Muscle of arm (tissue), 12 donors: ENCODE data around the gene TUBA4B. TPM values are rescaled to one million over a fixed set of nuclear protein-coding genes. Genes with fewer than 3 reads are reported as not detected.
"Not testable (repeated sequence)": the region's sequence is repeated elsewhere in the genome, so short reads cannot be mapped to it uniquely, and the experiment has no call there.

Experiments used
- DNase-seq: peaks from one replicate; pipeline ENCODE4 v3.0.0-alpha.2; 2013
- polyA plus RNA-seq, 12 donors: library from polyadenylated mRNA; unstranded; fragments of 120-200 nt; gene quantifications; one replicate each; pipeline ENCODE4 v1.2.1, GENCODE V29; 2013; ENCODE audit not compliant: insufficient read length in 12 of 12

Gene TUBA4B
- polyA plus RNA-seq, 12 donors: 0.21 to 0.24 (median 0.23) TPM; not detected in 9

GRCh38 chr2:219290381-219291171 lies 37.5 kb downstream of the TUBA4B start:
- DNase-seq: no peak

- DNase-seq: no peak
Measured at GRCh38 chr2:219291394-219291793, 38.4 kb downstream of the TUBA4B start.

DNA sequence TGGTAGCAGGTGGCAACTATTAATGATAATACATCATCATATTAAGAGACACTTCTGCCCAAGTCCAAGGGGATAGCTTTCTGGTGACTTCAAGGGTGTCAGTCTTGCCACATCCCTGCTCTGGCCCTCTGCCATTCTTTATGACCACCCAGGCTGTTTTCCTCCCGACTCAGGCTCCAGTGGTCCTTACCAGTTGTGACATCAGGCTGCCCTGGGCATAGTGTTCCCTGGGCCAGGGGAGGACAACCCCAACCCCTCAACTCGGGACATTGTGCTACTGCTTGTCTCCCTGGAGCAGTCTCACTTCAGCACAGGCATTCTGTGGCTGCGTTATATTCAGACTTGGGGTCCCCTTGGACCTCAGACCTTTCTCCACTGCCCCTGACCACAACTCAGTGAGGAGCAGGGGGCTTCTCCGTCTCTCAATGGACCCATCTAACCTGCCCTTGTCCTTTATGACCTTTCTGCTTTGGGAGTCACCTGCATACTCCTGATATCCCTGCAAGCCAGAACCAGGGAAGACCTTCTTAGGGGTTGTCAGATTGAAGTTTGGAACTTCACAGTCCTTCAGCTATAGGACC lies 39.0 kb downstream of the TUBA4B start:
- DNase-seq: no peak

DNA sequence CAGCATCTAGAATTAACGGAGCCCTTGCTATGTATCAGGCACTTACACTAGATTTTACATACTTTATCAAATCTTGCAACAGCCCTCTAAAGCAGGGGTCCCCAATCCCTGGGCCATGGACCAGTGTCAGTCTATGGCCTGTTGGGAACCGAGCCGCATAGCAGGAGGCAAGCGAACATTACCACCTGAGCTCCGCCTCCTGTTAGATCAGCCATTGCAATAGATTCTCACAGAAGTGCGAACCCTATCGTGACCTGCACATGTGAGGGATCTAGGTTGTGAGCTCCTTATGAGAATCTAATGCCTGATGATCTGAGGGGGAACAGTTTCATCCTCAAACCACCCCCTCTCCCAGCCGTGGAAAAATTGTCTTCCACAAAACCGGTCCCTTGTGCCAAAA lies 39.6 kb downstream of the TUBA4B start:
- no peak for DNase-seq

DNA sequence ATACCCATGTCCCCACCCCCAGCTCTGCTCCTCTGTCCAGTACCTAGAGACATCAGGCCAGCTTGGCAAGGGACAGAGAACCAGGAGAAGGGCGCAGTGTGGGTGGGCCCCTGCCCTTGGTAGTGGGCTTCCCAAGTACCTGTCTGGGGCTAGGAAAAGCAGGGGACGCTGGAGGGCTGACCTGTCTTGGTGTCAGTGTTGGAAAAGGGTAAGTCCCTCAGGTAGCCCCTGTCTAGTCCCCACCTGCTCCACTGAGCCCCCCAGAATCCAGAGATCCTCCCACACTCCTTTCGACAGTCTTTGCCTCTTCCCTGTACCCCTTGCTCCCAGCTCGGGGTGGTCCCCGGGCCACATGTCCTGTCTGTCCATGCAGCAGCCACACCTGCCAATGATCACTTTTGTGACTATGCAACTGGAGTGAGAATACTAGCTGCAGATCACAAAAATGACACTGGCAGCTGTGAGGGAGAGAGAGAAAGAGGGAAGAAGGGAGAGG lies 40.7 kb downstream of the TUBA4B start:
- no peak for DNase-seq

DNA sequence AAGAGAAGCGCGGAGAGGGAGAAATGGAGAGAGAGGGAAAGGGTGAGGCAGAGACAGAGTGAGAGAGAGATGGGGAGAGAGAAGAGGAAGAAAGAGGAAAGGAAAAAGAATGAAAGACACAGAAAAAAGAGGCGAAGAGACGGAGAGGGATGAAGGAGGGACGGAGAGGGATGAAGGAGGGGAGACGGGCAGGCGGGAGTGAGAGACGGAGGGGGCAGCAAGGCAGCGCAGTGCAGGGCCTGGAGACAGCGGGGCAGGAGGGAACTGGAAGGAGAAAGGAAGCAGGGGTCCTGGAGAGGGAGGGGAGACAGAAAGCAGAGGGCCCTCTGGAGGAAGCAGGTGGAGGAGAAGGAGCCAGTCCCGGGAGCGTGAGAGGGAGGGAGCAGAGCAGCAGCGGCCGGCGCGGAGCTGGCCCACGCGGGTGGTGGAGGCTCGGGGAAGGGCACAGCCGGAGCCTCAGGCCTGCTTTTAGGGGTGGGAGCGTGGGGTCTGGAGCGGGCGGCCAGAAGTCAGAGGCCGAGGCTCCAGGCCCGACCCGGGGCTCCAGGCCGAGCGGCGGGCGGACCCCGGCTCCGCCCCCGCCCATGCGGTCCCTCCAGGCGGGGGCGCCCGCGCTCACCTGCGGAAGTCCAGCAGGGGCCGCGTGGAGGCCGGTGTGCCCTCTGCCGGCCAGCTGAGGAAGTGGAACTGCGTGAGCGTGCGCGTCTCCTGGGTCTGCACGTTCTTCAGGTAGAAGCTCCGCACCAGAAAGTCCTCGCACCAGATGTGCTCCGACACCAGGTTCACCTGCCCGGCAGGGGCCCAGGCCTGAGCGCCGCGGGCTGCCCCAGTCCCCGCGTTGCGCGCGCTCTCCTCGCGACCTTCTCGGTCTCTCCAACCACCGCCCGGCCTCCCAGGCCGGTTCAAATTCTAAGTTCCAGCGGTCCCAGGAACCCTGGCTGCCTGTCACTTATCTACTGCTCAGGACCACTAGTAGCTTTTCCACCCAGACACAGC lies 41.6 kb downstream of the TUBA4B start:
- peak; percentile 86 for DNase-seq

DNA sequence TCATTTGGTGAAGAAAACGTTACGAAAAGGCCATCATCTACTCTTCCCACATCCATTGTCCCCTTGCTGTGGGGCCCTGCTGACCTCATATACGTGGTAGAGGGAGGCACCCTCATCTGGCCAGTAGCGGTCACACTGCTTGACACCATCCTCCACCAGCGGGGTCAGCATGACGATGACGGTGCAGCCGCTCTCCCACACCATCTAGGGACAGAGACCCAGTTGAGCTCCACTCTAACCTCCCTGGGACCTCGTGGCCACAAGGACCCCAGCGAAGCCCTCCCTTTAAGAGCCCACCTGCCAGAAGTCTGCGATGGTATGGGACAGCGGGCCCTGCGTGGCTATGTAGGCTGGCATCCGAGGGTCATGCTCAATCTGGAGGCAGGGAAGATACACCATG lies 43.1 kb downstream of the TUBA4B start:
- no peak for DNase-seq

- no peak for DNase-seq
Measured at GRCh38 chr2:219296631-219297391, 43.8 kb downstream of the TUBA4B start.

- no peak for DNase-seq
Measured at GRCh38 chr2:219297766-219298456, 44.9 kb downstream of the TUBA4B start.

DNA sequence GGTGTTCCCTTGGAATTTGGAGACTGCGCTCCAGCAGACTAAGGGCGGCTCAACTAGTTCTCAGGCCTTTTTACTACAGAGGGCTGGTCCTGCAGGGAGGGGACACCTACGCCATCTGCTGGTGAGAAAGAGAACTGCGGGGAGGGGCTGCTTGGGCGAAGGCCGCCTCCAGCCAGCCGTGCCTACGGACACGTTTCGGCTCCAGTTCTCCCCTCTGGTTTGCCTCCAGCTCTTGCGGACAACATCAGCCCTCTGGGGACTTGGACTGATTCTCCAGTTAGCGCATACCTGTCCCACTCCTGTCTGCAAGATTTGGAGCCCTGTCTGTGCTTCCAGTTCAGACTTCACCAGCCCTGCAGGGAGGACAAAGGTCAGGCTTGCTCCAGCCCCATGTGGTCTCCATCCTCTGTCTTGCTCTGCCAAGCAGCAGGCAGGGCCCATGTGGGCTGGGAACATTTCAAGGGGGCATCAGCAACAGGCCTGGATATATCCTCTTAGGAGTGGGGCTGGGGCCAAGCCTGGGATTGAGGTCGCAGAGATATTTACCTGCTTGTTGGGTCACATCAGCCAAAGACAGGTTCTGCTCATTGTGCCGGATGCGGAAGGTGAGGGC lies 45.8 kb downstream of the TUBA4B start:
- peak; percentile 86 for DNase-seq

DNA sequence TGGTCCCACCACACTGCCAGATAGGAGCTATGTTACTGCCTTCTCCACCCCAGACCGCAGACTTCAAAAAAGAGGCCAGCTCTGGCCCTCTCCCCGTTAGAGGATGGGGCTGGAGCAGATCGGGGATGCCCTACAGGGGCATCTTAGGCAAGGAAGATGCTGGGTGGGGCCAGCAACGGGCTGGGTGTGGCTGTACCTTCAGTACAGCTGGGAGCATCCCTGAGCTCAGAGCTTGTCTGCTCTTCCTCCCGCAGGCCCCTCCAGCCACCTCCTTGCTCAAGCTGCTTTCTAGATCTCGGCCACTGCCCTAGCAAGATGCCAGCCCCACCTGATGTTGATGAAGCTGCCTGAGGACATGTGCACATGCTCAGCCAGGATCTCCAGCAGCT lies 46.3 kb downstream of the TUBA4B start:
- no peak for DNase-seq

DNA sequence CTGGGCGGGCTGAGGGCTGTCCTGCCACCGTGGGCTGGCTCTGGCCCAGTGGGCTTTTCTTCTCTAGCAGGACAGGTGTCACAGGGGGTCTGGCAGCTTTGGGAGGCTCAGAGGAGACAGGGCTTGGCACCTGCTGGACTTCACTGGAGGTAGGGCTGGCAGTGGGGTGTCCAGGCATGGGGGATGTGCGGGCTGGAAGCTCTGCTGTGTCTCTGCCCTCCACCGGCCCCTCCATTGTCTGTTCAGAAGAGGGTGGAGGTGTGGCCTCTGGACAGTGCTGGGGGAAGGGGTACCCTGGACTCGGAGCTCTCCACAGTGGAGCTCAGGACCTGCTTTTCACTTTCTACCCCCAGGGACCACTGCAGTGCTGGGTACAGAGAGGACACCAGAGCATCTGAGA lies 47.0 kb downstream of the TUBA4B start:
- DNase-seq: no peak

DNA sequence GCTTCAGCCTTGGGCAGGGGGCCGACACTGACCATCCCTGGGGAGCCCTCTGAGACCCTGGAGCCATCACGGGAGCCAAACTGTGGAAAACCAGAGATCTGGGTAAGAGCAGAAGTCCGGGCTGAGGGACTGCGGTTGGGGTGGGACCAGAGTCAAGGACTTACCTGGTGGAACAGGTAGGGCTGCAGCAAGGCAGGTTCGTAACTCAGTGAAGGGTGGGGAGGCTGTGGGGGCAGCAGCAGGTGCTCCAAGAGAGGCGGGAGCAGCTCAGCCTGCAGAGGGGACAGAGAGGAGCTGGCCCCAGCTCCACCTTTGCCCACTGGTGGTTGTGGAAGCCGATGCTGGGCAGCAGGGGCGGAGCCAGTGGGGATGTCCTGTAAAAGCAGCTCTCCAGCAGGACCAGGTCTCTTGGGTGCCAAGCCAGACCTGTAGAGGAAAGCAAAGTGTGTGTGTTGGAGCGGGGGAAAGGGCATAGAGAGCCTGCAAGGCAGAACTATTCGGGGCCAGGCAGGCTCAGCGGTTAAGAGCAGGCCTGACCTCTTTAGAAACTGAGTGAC lies 49.4 kb downstream of the TUBA4B start:
- DNase-seq: no peak

GRCh38 chr2:219304223-219304622 lies 51.2 kb downstream of the TUBA4B start:
- DNase-seq: no peak

GRCh38 chr2:219306047-219306446 lies 53.0 kb downstream of the TUBA4B start:
- no peak for DNase-seq

DNA sequence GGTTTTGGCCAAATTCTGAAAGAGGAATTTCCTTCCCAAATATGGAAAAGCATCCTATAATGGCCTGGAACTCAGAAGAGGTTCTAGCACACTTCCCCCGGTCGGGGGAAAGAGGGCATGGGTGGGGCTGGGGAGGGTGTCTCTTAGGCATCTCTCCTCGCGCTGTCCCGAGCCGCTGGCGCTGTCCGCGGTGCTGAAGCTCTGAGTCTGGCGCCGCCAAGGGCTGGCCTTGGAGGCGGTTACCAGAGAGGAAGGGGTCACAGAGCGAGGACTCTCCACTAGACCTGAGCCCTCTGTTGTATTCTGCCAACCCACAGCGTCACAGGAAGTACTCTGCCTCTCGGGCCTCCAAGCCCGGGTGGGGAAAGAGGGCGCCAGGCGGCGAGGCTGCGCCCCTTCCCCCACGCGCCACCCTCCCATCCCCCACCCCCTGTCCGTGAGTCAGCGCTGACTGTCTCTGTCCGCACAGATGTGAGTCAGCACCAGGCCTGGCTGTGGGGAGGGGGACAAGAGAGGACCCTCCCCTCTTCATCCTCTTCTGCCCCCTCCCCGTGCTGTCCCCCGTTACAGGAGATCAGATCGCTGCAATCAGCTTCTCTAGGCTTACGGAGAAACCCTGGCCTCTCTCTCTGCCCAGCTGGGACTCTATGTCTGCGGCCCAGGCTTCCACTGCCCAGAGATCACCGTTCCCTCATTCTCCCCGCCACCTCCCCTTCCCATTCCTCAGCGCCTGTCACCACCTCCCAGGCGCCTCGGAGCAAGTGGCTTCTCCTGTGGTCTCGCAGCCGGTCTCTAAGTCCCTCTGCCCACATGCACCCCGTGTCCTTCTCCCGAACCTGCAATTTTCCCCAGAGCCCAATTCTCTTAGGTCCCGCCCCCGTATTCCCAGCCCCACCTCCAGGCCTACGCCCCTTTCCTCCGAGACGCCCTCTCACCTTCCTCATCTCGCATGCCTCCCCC lies 55.4 kb downstream of the TUBA4B start:
- peak; percentile 70 for DNase-seq

DNA sequence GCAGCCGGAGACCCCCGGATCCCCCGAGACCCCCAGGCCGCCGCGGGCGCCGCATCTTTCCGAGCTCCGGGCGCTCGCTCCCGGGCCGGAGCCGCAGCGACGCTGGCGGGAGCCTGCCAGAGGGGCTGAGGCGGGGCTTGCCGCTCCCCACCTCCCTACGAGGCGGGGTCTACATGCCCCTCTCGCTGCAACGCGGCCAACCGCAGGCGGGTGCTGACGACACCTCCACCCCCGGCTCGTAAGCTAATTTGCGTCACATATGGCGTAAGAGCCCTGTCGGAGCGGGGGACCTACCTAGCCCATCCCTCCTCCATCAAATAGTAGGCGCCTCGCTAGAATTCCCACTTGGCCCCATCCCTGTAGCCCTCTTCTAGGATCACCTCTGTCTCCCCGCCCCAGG lies 56.2 kb downstream of the TUBA4B start, which contains the start of gene PTPRN:
PTPRN (minus strand) TSS at position 124 of the 400 bp plus-strand sequence; CDS start at position 55, 69 bp downstream.
- DNase-seq: no peak

- DNase-seq: not testable (repeated sequence)
Measured at GRCh38 chr2:219312683-219313263, 59.7 kb downstream of the TUBA4B start.
